GM18909 (cell line): Measurements from ENCODE around the gene HSF2BP.
"Not testable (repeated sequence)": the region's sequence is repeated elsewhere in the genome, so short reads cannot be mapped to it uniquely, and the experiment has no call there.

ENCODE experiments used
- ATAC-seq: cut with Tn5 transposase; IDR thresholded peaks from one replicate; pipeline ENCODE4 v1.9.1; 2021; ENCODE audit warnings: mild to moderate bottlenecking; ENCODE audit not compliant: unreplicated experiment, poor library complexity

HSF2BP gene

DNA sequence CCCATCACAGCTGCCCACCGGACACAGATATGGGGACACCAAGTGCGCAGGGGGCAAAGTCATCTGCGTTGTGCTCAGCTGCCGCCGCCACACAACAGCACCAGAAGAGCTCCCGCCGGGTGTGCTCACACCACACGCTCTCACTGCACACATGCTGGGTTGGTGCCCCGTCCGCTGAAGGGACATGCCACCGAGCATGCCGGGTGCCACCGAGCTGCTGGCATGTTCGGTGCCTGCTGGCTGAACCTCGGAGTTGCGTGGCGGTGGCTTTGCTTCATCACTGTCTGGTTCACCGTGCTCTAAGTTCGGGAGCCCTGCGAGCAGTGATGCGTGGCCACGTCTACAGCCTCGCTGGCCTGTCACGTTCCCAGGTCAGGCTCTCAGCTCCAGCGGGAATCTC is 174.3 kb downstream of the HSF2BP start:
- ATAC-seq: not testable (repeated sequence)

DNA sequence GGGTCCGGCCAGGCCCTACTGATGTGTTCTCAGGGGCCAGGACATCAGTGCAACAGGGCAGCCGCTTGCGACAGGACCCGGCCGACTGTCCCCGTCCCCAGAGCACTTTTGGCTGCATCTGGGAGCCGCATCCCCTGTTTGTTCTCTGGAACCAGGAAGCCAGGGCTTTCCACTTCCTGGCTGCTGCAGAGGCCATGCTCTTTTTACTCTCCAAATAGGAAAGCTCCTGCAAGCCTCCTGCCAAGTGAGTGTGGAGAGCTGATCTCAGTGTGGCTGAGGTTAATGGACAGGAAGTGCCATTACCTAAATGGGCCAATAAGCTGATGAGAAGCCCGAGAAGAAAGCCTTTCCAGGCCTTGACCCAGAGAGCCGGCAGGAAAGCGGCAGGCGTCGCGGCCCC is 180.1 kb downstream of the HSF2BP start:
- not testable (repeated sequence) for ATAC-seq
